GM18951 (cell line): Measurements from ENCODE around the gene TBC1D22B.

Source experiments
- POLR2A ChIP-seq: IDR thresholded peaks from 4 replicates; pipeline ENCODE4 v1.6.1; 2011; ENCODE audit warnings: mild to moderate bottlenecking; ENCODE audit not compliant: insufficient read length, insufficient read depth; ENCODE audit errors: extremely low read depth
- in situ Hi-C: fragments of 300-500 bp; cut with MboI; formaldehyde crosslinking; loops from one replicate; pipeline ENCODE4 v1.12.0; 2022; ENCODE audit warnings: low sequenced_read_pairs, mixed read lengths, inconsistent platforms; ENCODE audit not compliant: unreplicated experiment

The TBC1D22B gene

DNA sequence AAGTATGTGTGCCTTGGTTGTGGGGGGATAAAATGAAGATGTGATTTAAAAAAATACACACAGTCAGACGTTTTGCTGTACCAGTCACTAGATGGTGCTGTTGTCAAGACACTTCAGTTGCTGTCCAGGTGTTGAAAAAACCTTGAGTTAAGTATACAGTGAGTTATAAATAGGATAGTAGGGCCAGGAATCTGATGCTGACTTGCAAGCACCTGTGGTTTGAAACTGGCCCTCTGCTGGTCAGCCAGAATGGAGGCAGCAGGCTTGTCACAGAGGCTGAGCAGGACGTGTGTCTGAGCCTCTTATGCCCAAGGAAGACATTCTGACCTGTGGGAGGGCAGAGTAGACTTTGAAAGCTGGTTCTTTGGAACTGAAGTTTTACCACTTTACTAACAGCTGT, 124.0 kb downstream of the TBC1D22B start:
- no peak for TF ChIP-seq POLR2A
- in situ Hi-C loops = no loop called here
